Mucosa of rectum (tissue), 2 donors: ENCODE results near the gene LMO3.
A peak's percentile ranks its signal among the peaks of the same experiment; 100 is the strongest.

Experiments
- H3K27ac ChIP-seq, 2 donors: one replicate each; pipeline ENCODE4 v1.7.0; 2013; ENCODE audit warnings: inconsistent platforms in 2 of 2, low read depth in 2 of 2, low read length in 2 of 2
- H3K27me3 ChIP-seq, 2 donors: one replicate each; pipeline ENCODE4 v1.7.0; 2013; ENCODE audit warnings: low read length in 2 of 2; ENCODE audit not compliant: control insufficient read depth in 2 of 2, insufficient read depth in 2 of 2
- H3K36me3 ChIP-seq, 2 donors: one replicate each; pipeline ENCODE4 v1.7.0; 2013; ENCODE audit warnings: low read length in 2 of 2; ENCODE audit not compliant: control insufficient read depth in 2 of 2, insufficient read depth in 2 of 2
- H3K4me1 ChIP-seq, 2 donors: one replicate each; pipeline ENCODE4 v1.7.0; 2013; ENCODE audit warnings: low read length in 2 of 2, mild to moderate bottlenecking in 1 of 2; ENCODE audit not compliant: control insufficient read depth in 2 of 2, insufficient read depth in 2 of 2
- H3K4me3 ChIP-seq, 2 donors: one replicate each; pipeline ENCODE4 v1.7.0; 2013; ENCODE audit warnings: low read length in 2 of 2
- H3K9ac ChIP-seq, 2 donors: one replicate each; pipeline ENCODE4 v1.7.0; 2013; ENCODE audit warnings: low read length in 2 of 2, low read depth in 1 of 2, mild to moderate bottlenecking in 1 of 2
- H3K9me3 ChIP-seq, 2 donors: one replicate each; pipeline ENCODE4 v1.7.0; 2013; ENCODE audit warnings: low read length in 2 of 2; ENCODE audit not compliant: control insufficient read depth in 2 of 2
- donor health status: healthy.
- donor health status: Normal muscosa, but diverticular disease.

Gene LMO3

GRCh38 chr12:16602412-16602811 is 3.5 kb downstream of the LMO3 start:
- Histone ChIP-seq H3K9me3 (no peaks in the 10 kb centered on the region), H3K27ac (no peak overlapping the region), H3K9ac (no peak overlapping the region), H3K27me3 (peaks cover 11 to 17% of the 10 kb centered on the region in 2 donors), H3K4me1 (no peaks in the 10 kb centered on the region), H3K4me3 (no peak overlapping the region), H3K36me3 (no peaks in the 10 kb centered on the region)

- Histone ChIP-seq H3K9ac (no peak overlapping the region), H3K4me3 (no peak overlapping the region), H3K27ac (no peak overlapping the region)
Observed at GRCh38 chr12:16600525-16600924, 5.4 kb downstream of the LMO3 start.

GRCh38 chr12:16599081-16599480 is 6.9 kb downstream of the LMO3 start:
- H3K9ac ChIP-seq = no peak overlapping the region
- H3K27me3 ChIP-seq = no peaks in the 10 kb centered on the region
- no peak overlapping the region for H3K27ac ChIP-seq
- no peaks in the 10 kb centered on the region for H3K36me3 ChIP-seq
- no peak overlapping the region for H3K4me3 ChIP-seq
- H3K4me1 ChIP-seq = no peaks in the 10 kb centered on the region
- no peaks in the 10 kb centered on the region for H3K9me3 ChIP-seq

More at GRCh38 chr12:16600525-16600924, 5.4 kb downstream of the LMO3 start:
- Histone ChIP-seq H3K36me3 (no peaks in the 10 kb centered on the region), H3K4me1 (no peaks in the 10 kb centered on the region), H3K9me3 (no peaks in the 10 kb centered on the region), H3K27me3 (peaks cover 1 to 2% of the 10 kb centered on the region in 2 donors)

- Histone ChIP-seq H3K9ac (no peak overlapping the region), H3K9me3 (no peaks in the 10 kb centered on the region), H3K4me3 (no peak overlapping the region), H3K27me3 (no peaks in the 10 kb centered on the region), H3K27ac (no peak overlapping the region), H3K4me1 (no peaks in the 10 kb centered on the region), H3K36me3 (no peaks in the 10 kb centered on the region)
Observed at GRCh38 chr12:16594797-16595196, 11.2 kb downstream of the LMO3 start.

GRCh38 chr12:16593546-16593945 is 12.4 kb downstream of the LMO3 start:
- no peak overlapping the region for H3K27ac ChIP-seq
- H3K4me3 ChIP-seq = no peak overlapping the region
- no peaks in the 10 kb centered on the region for H3K36me3 ChIP-seq
- H3K9ac ChIP-seq = no peak overlapping the region
- no peaks in the 10 kb centered on the region for H3K9me3 ChIP-seq
- no peaks in the 10 kb centered on the region for H3K27me3 ChIP-seq
- no peaks in the 10 kb centered on the region for H3K4me1 ChIP-seq

- Histone ChIP-seq H3K4me1 (no peaks in the 10 kb centered on the region), H3K27me3 (no peaks in the 10 kb centered on the region), H3K9ac (no peak overlapping the region), H3K9me3 (no peaks in the 10 kb centered on the region), H3K36me3 (no peaks in the 10 kb centered on the region), H3K27ac (no peak overlapping the region), H3K4me3 (no peak overlapping the region)
Observed at GRCh38 chr12:16590645-16591044, 15.3 kb downstream of the LMO3 start.

GRCh38 chr12:16588812-16589211 is 17.1 kb downstream of the LMO3 start:
- H3K9me3 ChIP-seq = no peaks in the 10 kb centered on the region
- H3K9ac ChIP-seq = no peak overlapping the region
- H3K4me3 ChIP-seq = no peak overlapping the region
- H3K27ac ChIP-seq = no peak overlapping the region
- H3K36me3 ChIP-seq = no peaks in the 10 kb centered on the region
- H3K27me3 ChIP-seq = no peaks in the 10 kb centered on the region
- no peaks in the 10 kb centered on the region for H3K4me1 ChIP-seq

GRCh38 chr12:16587514-16587913 is 18.4 kb downstream of the LMO3 start:
- Histone ChIP-seq H3K9ac (no peak overlapping the region), H3K9me3 (no peaks in the 10 kb centered on the region), H3K4me1 (no peaks in the 10 kb centered on the region), H3K27me3 (no peaks in the 10 kb centered on the region), H3K36me3 (no peaks in the 10 kb centered on the region), H3K4me3 (no peak overlapping the region), H3K27ac (no peak overlapping the region)

- no peak overlapping the region for H3K4me3 ChIP-seq
- no peaks in the 10 kb centered on the region for H3K9me3 ChIP-seq
- H3K9ac ChIP-seq = no peak overlapping the region
- no peak overlapping the region for H3K27ac ChIP-seq
- H3K27me3 ChIP-seq = no peaks in the 10 kb centered on the region
- no peaks in the 10 kb centered on the region for H3K36me3 ChIP-seq
- no peaks in the 10 kb centered on the region for H3K4me1 ChIP-seq
Observed at GRCh38 chr12:16587110-16587453, 18.9 kb downstream of the LMO3 start.

- H3K4me3 ChIP-seq = no peak overlapping the region
- H3K9ac ChIP-seq = no peak overlapping the region
Observed at GRCh38 chr12:16586350-16587109, 19.4 kb downstream of the LMO3 start.

More at GRCh38 chr12:16586350-16587109, 19.4 kb downstream of the LMO3 start:
- Histone ChIP-seq H3K9me3 (no peaks in the 10 kb centered on the region), H3K4me1 (no peaks in the 10 kb centered on the region), H3K27me3 (no peaks in the 10 kb centered on the region), H3K36me3 (no peaks in the 10 kb centered on the region), H3K27ac (peak overlapping the region in 1 of 2 donors; percentile 2)
